Loucy (cell line): Measurements from ENCODE around the gene LRIG1.

Experiments used
- CTCF ChIP-seq: fragments of 200-600 bp; sonication (generic); conservative IDR thresholded peaks from 2 replicates; pipeline ENCODE4 v1.5.1; 2014; ENCODE audit warnings: mild to moderate bottlenecking, antibody characterized with exemption, low read length
- EZH2phosphoT487 ChIP-seq: fragments of 200-600 bp; IDR thresholded peaks from 2 replicates; pipeline ENCODE4 v1.6.1; 2018; ENCODE audit warnings: antibody characterized with exemption, mild to moderate bottlenecking, moderate library complexity, borderline replicate concordance

- TF ChIP-seq CTCF, result no peak
- TF ChIP-seq EZH2phosphoT487, result no peak
Observed at GRCh38 chr3:66496301-66496700, 4.5 kb downstream of the LRIG1 start.
